BLaER1 treated with 17β-estradiol and CSF1 and Interleukin-3, amounts not matched to agents 10 nM and 100 nM (cell line): ENCODE data around the gene TRIM42.
A peak's percentile ranks its signal among the peaks of the same experiment; 100 is the strongest.

ENCODE experiments used
- H3K27ac ChIP-seq, 11 experiments: shearing (Covaris generic); formaldehyde crosslinking; 2 replicates each; pipeline ENCODE4 v1.8.1; 2022
- H3K27me3 ChIP-seq, 11 experiments: shearing (Covaris generic); formaldehyde crosslinking; 2 replicates each; pipeline ENCODE4 v1.8.1; 2022
- H3K36me3 ChIP-seq, 11 experiments: shearing (Covaris generic); formaldehyde crosslinking; 2 replicates each; pipeline ENCODE4 v1.8.1; 2022
- H3K4me1 ChIP-seq, 10 experiments: shearing (Covaris generic); formaldehyde crosslinking; 2 replicates each; pipeline ENCODE4 v1.8.1; 2022
- H3K4me2 ChIP-seq, 11 experiments: shearing (Covaris generic); formaldehyde crosslinking; 2 replicates each; pipeline ENCODE4 v1.8.1; 2022
- H3K4me3 ChIP-seq, 10 experiments: shearing (Covaris generic); formaldehyde crosslinking; 2 replicates each; pipeline ENCODE4 v1.8.1; 2022
- H3K9ac ChIP-seq, 11 experiments: shearing (Covaris generic); formaldehyde crosslinking; 2 replicates each; pipeline ENCODE4 v1.8.1; 2022
- H3K9me3 ChIP-seq, 11 experiments: shearing (Covaris generic); formaldehyde crosslinking; replicated peaks in 1 of 11; 2 replicates each; pipeline ENCODE4 v1.8.1; 2022
- H4K20me1 ChIP-seq, 11 experiments: shearing (Covaris generic); formaldehyde crosslinking; 2 replicates each; pipeline ENCODE4 v1.8.1; 2022
- Cebpa-rat ChIP-seq, 11 experiments: shearing (Covaris generic); IDR thresholded peaks; 2 replicates each; pipeline ENCODE4 v1.8.1; 2022

TRIM42 gene

GRCh38 chr3:140719841-140720614 is 42.2 kb downstream of the TRIM42 start:
- no peak overlapping the region for H3K4me3 ChIP-seq
- no peaks in the 10 kb centered on the region for H3K27me3 ChIP-seq
- no peak overlapping the region for H3K27ac ChIP-seq
- no peak overlapping the region for H3K4me2 ChIP-seq
- no peaks in the 10 kb centered on the region for H3K9me3 ChIP-seq
- no peak for TF ChIP-seq Cebpa-rat (IDR thresholded peaks at IDR 0.05)
- no peaks in the 10 kb centered on the region for H4K20me1 ChIP-seq
- peaks cover 0 to 30% (median 14%) of the 10 kb centered on the region in 10 experiments; a peak in 14 of 20 replicates for H3K4me1 ChIP-seq
- no peak overlapping the region for H3K9ac ChIP-seq
- no peaks in the 10 kb centered on the region for H3K36me3 ChIP-seq

GRCh38 chr3:140723576-140723975 is 45.7 kb downstream of the TRIM42 start:
- Histone ChIP-seq H3K36me3 (no peaks in the 10 kb centered on the region), H3K4me1 (peaks cover 0 to 8% (median 4%) of the 10 kb centered on the region in 10 experiments; a peak in 8 of 20 replicates), H3K27me3 (no peaks in the 10 kb centered on the region), H3K27ac (no peak overlapping the region), H3K9ac (no peak overlapping the region), H4K20me1 (no peaks in the 10 kb centered on the region), H3K4me3 (no peak overlapping the region), H3K9me3 (no peaks in the 10 kb centered on the region), H3K4me2 (no peak overlapping the region)
- no peak for TF ChIP-seq Cebpa-rat (IDR thresholded peaks at IDR 0.05)

- Histone ChIP-seq H3K36me3 (no peaks in the 10 kb centered on the region), H3K4me1 (peaks cover 0 to 8% (median 4%) of the 10 kb centered on the region in 10 experiments; a peak in 8 of 20 replicates), H3K9me3 (no peaks in the 10 kb centered on the region), H3K27me3 (no peaks in the 10 kb centered on the region), H3K9ac (no peak overlapping the region), H3K27ac (no peak overlapping the region), H3K4me3 (no peak overlapping the region), H3K4me2 (no peak overlapping the region), H4K20me1 (no peaks in the 10 kb centered on the region)
- TF ChIP-seq Cebpa-rat (IDR thresholded peaks at IDR 0.05), result no peak
Measured at GRCh38 chr3:140724856-140725812, 47.3 kb downstream of the TRIM42 start.

GRCh38 chr3:140726066-140726465 is 48.2 kb downstream of the TRIM42 start:
- H3K4me3 ChIP-seq, result no peak overlapping the region
- no peaks in the 10 kb centered on the region for H3K36me3 ChIP-seq
- no peaks in the 10 kb centered on the region for H4K20me1 ChIP-seq
- H3K27ac ChIP-seq, result no peak overlapping the region
- H3K4me2 ChIP-seq, result peak overlapping the region in 1 of 11 experiments; percentile 18; a peak in 1 of 22 replicates
- H3K4me1 ChIP-seq, result peaks cover 0 to 8% (median 2%) of the 10 kb centered on the region in 10 experiments; a peak in 8 of 20 replicates
- no peaks in the 10 kb centered on the region for H3K27me3 ChIP-seq
- H3K9me3 ChIP-seq, result no peaks in the 10 kb centered on the region
- TF ChIP-seq Cebpa-rat (IDR thresholded peaks at IDR 0.05), result no peak
- no peak overlapping the region for H3K9ac ChIP-seq

- no peaks in the 10 kb centered on the region for H3K27me3 ChIP-seq
- no peaks in the 10 kb centered on the region for H3K9me3 ChIP-seq
- no peaks in the 10 kb centered on the region for H4K20me1 ChIP-seq
- no peak overlapping the region for H3K4me2 ChIP-seq
- no peak overlapping the region for H3K27ac ChIP-seq
- H3K36me3 ChIP-seq, result no peaks in the 10 kb centered on the region
- TF ChIP-seq Cebpa-rat (IDR thresholded peaks at IDR 0.05), result no peak
- no peak overlapping the region for H3K9ac ChIP-seq
- H3K4me1 ChIP-seq, result peaks cover 0 to 8% (median 0%) of the 10 kb centered on the region in 10 experiments; a peak in 3 of 20 replicates
- H3K4me3 ChIP-seq, result no peak overlapping the region
Measured at GRCh38 chr3:140727886-140728285, 50.0 kb downstream of the TRIM42 start.

- H3K4me2 ChIP-seq, result no peak overlapping the region
- H4K20me1 ChIP-seq, result no peaks in the 10 kb centered on the region
- no peaks in the 10 kb centered on the region for H3K4me1 ChIP-seq
- no peak overlapping the region for H3K27ac ChIP-seq
- H3K9ac ChIP-seq, result no peak overlapping the region
- H3K4me3 ChIP-seq, result no peak overlapping the region
- TF ChIP-seq Cebpa-rat (IDR thresholded peaks at IDR 0.05), result no peak
- H3K27me3 ChIP-seq, result no peaks in the 10 kb centered on the region
- no peaks in the 10 kb centered on the region for H3K9me3 ChIP-seq
- H3K36me3 ChIP-seq, result no peaks in the 10 kb centered on the region
Measured at GRCh38 chr3:140731440-140732119, 53.7 kb downstream of the TRIM42 start.

- no peak for TF ChIP-seq Cebpa-rat (IDR thresholded peaks at IDR 0.05)
- no peaks in the 10 kb centered on the region for H3K4me1 ChIP-seq
- H3K27ac ChIP-seq, result no peak overlapping the region
- no peak overlapping the region for H3K4me2 ChIP-seq
- H3K9ac ChIP-seq, result no peak overlapping the region
- no peak overlapping the region for H3K4me3 ChIP-seq
- H4K20me1 ChIP-seq, result no peaks in the 10 kb centered on the region
- H3K27me3 ChIP-seq, result no peaks in the 10 kb centered on the region
- no peaks in the 10 kb centered on the region for H3K36me3 ChIP-seq
- no peaks in the 10 kb centered on the region for H3K9me3 ChIP-seq
Measured at GRCh38 chr3:140733623-140734022, 55.8 kb downstream of the TRIM42 start.

GRCh38 chr3:140736863-140737460 is 59.1 kb downstream of the TRIM42 start:
- no peak overlapping the region for H3K4me2 ChIP-seq
- H3K4me3 ChIP-seq, result no peak overlapping the region
- no peak overlapping the region for H3K9ac ChIP-seq
- no peak for TF ChIP-seq Cebpa-rat (IDR thresholded peaks at IDR 0.05)
- H4K20me1 ChIP-seq, result no peaks in the 10 kb centered on the region
- H3K9me3 ChIP-seq, result no peaks in the 10 kb centered on the region
- H3K27me3 ChIP-seq, result no peaks in the 10 kb centered on the region
- no peak overlapping the region for H3K27ac ChIP-seq
- H3K4me1 ChIP-seq, result no peaks in the 10 kb centered on the region
- H3K36me3 ChIP-seq, result no peaks in the 10 kb centered on the region

GRCh38 chr3:140742116-140742515 is 64.3 kb downstream of the TRIM42 start:
- Histone ChIP-seq H3K27ac (no peak overlapping the region), H3K27me3 (no peaks in the 10 kb centered on the region), H3K4me3 (no peak overlapping the region), H3K4me2 (no peak overlapping the region), H3K9me3 (no peaks in the 10 kb centered on the region; a peak in 1 of 22 replicates), H3K36me3 (no peaks in the 10 kb centered on the region), H4K20me1 (no peaks in the 10 kb centered on the region), H3K4me1 (no peaks in the 10 kb centered on the region), H3K9ac (no peak overlapping the region)
- TF ChIP-seq Cebpa-rat (IDR thresholded peaks at IDR 0.05), result no peak
